Activated T-cell treated with anti-CD3 and anti-CD28 coated beads for 24 hours (primary cell): ENCODE data around the gene SETD1B.
A peak's percentile ranks its signal among the peaks of the same experiment; 100 is the strongest.
"Not testable (repeated sequence)": the region's sequence is repeated elsewhere in the genome, so short reads cannot be mapped to it uniquely, and the experiment has no call there.

Experiments used
- DNase-seq: peaks from one replicate; pipeline ENCODE4 v3.0.0-alpha.2; 2020; ENCODE audit warnings: low read depth

Gene SETD1B

DNA sequence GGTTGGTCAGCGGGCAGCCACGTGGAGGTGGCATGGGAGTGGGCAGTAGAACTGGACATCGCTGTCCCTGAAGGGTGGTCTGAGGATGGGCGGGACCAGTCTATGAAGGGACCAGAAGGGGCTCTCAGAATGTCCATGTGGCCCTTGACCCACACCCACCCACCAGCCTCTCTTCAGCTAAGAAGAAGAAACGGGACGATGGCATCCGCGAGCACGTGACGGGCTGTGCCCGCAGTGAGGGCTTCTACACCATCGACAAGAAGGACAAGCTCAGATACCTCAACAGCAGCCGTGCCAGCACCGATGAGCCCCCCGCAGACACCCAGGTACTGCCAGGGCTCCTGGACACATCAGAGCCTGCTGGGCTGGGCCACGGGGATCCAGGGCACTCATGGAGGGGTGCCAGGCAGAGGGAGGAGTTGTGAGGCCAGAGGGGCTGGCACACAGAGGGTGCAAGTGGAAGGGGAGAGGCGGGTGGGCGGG is 21.3 kb downstream of the SETD1B start:
- no peak for DNase-seq

DNA sequence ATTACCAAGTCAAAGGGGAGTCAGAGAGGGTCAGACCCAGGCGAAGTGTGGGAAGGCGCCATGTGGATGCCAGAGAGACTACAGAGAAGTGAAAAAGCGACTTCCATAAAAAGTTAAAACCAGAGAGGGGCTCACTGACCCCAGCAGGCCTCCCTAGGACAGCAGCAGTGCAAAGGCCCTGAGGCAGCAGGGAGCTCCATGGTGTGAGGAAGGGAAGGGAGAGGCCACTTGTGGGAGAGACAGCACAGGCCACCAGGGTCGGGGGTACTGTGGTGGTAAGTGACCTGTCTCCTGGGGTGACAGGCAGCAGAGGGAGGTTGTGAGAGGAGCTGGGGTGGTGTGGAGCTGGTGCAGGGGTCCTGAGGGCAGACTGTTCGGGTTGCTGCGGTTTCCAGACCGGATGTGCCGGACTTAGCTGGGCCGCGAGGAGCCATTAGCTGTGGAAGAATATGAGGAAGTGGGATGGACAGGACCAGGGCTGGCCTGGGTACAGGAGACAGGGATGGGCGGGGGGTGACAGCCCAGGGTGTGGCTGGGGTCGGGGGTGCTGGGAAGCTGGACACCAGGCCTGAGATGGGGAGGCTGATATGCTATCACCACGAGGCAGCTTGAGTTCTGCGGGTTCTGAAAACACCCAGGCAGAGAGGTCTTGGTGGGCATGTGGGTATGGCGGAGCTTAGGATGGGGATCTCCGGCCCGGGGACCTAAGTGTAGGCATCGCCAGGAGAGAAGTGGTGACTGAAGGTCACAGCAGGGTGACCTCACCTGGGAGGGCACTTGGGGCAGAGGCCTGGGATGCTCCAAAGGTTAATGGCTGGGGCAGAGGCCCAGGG is 22.7 kb downstream of the SETD1B start:
- DNase-seq: no peak

DNA sequence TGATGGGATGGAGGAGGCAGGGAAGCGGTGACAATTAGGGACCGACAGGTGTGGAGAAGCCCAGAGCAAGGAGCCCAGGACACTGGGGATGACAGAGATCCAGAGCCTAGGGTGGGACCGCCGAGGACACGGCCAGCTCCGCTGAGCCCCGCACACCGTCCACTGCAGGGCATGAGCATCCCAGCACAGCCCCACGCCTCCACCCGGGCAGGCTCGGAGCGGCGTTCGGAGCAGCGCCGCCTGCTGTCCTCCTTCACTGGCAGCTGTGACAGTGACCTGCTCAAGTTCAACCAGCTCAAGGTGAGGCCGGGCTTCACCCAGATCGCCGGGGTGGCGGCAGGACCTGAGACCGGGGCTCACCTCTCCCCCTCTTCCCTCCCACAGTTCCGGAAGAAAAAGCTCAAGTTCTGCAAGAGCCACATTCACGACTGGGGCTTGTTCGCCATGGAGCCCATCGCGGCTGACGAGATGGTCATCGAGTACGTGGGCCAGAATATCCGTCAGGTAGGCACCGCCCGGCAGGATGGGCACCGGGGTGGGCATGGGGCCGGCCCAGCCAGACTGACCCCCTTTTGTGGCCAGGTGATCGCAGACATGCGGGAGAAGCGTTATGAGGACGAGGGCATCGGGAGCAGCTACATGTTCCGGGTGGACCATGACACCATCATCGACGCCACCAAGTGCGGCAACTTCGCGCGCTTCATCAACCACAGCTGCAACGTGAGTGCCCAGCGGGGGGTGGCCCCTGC is 23.7 kb downstream of the SETD1B start:
- DNase-seq: no peak

DNA sequence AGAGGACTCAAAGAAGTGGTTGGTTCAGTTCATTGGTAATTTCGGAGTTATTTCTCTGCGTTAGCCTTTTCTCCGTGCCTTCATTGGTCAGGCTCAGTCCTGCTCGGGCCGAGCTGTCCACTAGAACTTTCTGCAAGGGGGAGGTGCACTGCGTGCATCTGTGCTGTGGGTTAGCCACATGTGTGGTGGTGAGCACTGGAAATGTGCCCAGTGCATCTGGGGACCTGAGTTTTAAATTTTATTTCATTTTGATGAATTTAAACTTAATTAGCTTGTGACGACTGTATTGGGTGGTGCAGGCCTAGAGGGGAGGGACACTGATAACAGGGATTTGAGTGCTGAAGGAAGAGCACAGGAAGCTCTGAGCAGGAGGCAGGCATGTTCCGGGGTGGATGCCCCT is 24.5 kb downstream of the SETD1B start:
- DNase-seq: no peak

DNA sequence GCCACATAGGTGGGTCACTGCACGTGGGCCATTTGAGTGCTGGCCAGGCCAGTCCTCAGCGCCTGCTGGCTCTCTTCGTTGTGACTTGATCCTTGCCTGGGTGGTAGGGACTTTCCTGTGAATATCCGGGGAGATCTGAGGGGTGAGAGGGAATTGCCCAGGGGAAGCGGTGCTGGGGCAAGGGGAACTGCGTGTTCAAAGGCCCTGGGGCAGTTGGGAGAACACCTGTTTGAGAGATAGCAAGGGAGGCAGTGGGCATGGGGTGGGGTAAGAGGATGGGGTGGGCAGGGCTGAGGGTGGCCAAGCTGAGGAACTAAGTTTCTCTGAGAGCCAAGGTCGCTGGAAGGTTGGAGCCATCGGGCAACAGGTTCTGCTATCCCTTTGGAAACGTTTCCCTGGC is 25.0 kb downstream of the SETD1B start:
- DNase-seq: no peak

DNA sequence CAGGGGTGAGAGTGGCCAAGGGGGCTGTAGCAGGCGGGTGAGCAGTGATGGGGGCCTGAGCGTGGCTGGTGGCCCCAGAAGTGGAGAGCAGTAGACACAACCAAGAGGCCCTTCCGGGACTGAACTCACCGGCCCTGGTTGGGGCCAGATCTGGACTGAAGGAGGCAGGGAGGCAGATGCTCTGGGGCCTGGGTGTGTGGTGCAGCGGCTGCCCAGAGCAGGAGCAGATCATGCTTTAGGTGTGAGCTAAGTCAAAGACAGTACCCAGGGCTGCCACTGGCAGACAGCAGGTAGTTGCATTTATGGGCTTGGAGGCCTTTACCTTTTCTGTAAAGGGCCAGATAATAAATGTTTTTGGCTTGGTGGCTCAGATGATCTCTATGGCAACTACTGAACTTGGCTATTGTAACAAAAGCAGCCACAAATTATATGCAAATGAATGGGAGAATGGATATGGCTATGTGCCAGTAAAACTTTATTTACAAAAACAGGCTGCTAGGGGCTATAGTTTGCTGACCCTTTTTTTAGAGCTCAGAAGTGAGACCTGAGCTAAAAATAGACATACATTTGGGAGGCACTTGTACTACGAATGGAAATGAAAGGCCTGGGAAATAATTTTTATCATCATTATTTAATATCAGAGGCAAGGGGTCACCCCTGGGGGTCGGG is 25.6 kb downstream of the SETD1B start:
- no peak for DNase-seq

DNA sequence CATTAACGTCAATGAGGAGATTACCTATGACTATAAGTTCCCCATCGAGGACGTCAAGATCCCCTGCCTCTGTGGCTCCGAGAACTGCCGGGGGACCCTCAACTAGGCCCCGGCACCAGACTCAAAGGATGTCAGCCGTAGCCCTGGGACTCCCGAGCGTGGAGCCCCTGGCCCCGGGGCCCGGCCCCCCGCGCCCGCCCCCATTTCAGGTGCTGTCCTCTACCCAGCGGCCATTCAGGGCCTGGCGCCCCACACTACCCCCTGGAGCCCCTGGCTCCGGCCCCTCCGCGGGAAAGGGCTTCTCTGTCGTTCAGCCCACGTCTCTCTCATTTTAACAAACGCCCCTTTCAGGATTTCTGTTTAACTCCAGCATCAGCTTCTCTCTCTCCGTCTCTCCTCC is 26.3 kb downstream of the SETD1B start:
- no peak for DNase-seq

DNA sequence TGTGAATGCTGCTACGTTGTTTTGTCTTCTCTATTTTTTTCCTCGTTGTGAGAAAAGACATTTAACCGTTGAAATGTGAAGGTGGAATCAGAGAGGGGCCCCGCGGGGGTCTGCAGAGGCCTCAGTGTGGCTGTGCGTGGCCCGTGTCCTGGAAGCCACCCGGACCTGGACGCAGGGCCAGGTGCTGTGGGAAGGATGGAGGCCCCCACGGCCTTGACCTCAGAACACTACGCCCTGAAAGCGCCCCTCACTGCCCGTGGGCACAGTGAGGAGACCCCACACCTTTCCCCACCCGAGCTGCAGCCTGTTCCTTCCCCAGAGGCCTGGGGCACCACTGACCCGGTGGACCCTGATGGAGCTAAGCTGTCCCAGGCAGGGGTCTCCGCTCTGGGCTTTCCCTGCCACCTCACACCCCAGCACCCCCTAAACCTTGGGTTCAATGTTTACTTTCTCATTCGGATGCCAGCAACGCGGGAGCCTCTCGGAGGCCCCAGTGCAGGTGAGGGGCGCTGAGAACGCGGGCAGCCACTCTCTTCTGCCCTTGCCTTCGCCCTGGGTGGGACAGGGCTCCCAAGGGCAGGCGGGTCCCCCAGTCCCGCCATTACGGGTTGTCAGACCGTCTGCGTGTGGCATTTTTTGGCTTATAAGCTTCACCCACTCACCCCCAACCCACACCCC is 26.9 kb downstream of the SETD1B start:
- DNase-seq: no peak

DNA sequence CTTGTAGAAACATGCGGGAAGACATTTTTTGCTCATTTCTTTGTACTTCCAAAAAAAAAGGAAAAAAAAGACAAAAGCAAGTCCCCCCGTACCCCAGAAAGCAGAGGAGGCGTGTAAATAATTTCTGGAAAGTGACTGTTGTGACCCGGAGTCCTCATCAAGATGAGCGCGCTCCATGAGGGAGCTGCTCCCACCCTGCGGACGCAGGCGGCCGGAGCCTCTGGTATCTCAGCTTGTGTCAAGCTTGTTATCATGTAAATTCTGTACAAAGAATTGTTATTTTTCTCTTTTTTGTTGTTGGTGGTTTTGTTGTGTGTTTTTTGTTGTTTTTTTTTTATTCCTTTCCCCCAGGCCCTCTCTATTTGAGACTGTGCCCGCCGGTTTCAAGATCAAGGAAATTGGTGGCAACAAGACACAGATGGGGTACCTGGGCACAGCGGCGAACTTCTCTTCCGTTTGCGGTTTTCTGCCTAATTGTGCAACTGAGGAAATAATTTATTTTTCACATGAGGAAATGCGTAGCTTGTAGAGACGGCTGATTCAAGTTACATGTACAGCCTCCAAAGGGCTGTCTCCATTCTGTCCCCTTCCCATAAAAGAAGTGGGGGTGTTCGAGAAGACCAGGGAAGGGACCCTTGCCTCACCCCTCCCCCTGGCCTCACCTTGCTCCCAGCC is 27.9 kb downstream of the SETD1B start:
- no peak for DNase-seq

DNA sequence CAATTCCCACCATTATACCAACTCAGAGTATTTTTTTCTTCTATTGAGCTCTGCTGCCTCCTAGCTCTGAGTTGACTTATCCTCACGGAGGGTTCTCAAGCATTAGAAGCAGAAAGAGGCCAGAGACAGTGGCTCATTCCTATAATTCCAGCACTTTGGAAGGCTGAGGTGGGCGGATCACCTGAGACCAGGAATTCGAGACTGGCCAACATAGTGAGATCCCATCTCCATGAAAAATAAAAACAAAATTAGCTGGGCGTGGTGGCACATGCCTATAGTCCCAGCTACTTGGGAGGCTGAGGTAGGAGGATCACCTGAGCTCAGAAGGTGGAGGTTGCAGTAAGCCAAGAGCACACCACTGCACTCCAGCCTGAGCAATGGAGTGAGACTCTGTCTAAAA is 33.9 kb downstream of the SETD1B start:
- no peak for DNase-seq

DNA sequence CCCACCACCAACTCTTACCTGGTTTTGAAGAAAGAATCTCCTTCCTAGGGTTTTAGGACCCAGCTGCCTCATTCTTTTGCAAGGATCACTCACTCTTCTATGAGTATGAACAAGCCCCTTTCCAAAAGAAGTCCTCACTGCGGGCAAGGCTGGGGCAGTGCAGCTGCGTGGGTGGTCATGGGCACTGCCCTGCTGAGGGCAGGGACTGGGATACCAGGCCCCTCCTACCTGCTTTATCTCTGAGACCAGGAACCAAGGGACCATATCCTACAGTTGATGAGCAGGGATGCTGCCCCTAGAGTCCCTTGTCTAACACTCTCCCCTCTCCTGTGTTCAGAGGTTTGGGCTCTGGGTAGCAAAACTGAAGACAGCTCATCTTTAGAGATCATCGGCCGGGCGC is 34.3 kb downstream of the SETD1B start:
- DNase-seq: no peak

DNA sequence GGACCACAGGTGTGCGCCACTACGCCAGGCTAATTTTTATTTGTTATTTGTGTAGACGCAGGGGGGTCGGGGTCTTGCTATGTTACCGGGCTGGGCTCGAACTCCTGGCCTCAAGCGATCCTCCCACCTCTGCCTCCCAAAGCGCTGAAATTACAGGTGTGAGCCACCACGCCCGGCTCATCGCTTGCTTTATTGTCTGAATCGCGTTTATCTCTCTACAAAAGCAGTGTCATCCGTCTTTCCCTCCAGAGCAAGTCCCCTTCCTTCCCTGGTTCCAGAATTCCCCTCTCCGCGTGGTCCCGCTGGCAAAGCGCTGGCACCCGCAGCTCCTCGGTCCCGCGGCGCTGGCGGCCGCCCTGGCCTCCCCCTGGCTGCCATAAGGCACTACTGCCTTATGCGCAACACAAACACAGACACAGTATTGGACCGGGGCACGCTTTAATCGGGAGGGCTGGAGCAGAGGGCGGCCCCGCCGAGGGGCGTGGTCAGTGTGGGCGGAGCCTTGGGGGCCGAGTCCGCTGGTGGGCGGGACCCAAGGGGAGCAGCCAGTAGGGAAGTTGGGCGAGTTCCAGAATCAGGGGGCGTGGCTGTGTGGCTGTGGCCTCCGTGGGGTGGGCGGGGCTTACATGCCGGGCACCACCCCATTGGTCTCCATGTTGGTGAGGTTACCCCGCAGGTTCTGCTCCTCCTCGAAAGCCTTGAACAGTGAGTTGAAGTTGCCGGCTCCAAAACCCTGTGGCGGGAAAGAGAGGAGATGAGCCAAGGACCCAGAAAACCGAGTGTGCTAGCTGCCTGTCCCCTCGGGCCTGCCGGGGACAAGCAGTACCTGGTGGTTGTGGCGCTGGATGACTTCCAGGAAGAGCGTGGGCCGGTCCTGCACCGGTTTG is 35.5 kb downstream of the SETD1B start:
- peak; percentile 100 for DNase-seq

DNA sequence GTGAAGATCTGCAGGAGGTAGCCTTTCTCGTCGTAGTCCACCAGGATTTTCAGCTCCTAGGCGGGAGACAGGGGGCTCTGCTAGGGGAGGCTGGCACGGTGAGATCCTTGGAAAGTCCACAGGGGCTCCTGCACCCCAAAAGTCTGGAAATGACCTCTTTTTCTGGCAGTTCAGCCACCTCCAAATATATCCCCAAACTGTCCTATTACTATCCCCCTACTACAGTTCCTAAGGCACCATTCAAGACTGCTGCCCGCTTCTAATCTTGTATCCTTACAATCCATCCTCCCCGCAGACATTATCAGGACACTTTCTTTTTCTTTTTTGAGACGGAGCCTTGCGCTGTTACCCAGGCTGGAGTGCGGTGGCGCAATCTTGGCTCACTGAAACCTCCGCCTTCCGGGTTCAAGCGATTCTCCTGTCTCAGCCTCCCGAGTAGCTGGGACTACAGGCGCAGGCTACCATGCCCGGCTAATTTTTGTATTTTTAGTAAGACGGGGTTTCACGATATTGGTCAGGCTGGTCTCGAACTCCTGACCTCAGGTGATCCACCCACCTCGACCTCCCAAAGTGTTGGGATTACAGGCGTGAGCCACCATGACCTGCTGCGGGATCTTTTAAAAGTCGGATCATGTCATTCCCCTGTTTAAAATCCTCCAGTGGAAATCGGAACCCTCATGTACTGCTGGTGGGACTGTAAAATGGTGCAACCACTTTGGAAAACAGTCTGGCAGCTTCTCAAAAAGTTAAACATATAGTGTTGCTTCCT is 36.4 kb downstream of the SETD1B start:
- DNase-seq: no peak

DNA sequence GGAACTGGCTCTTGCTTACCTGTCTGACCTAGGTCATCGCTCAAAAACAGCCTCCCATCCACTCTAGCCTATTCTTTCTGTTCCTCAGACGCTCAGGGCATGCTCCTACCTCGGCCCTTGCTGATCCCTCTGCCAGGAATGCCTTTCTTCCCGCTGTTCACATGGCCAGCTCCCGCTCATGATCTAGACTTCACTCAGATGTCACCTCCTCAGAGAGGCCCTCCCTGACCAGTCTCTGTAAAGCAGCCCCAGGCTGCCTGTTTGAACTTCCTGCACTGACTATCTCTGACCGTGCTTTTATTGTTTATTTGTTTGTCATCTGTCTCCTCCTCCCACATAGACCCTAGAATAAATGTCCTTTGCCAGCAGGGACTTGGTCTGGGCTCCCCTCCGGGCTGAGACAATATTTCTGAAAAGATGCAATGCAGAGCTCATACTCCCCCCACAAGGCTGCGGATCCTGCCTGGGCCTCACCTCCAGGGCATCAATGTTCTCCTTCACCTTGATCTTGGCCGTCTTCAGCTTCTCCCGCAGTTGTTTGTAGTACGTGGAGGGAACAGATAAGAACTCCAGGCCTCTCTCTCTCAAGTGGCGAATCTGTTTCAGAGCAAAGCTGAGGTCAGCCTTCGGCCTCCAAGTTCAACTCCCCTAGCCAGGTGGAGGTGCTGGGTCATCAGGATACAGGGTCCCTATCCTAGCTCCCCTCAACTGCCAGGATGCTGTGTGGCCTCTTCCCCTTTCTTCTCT is 39.6 kb downstream of the SETD1B start:
- DNase-seq: no peak

DNA sequence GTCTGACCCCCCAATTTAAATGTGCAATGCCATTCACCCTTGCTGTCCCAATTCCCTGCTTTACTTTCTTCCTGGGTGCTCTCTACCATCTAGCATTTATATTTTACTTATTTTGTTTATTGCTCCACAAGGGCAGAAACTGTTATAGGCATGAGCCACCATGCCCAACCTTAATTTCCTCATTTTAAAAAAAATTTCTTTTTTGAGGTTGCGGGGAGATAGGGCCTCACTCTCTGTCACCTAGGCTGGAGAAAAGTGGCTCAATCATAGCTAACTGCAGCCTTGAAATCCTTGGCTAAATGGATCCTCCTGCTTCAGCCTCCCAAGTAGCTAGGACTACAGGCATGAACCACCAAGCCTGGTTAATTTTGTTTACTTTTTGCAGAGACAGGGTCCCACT is 41.9 kb downstream of the SETD1B start:
- DNase-seq: no peak

DNA sequence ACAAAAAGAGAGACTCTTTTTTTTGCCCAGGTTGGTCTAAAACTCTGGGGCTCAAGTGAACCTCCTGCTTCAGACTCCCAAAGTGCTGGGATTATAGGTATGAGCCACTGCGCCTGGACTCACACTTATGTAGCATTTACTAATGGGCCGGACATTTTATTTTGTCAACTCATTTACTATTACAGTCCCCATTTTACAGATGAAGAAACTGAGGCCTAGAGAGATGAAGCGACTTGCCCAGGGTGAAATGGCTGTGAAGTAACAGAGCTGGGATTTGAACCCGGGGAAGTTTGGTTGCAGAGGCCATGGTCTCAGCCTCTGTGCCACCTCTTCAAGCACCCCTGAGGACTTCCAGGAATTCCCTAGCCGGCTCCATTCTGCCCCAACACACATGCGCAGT is 45.4 kb downstream of the SETD1B start:
- no peak for DNase-seq

DNA sequence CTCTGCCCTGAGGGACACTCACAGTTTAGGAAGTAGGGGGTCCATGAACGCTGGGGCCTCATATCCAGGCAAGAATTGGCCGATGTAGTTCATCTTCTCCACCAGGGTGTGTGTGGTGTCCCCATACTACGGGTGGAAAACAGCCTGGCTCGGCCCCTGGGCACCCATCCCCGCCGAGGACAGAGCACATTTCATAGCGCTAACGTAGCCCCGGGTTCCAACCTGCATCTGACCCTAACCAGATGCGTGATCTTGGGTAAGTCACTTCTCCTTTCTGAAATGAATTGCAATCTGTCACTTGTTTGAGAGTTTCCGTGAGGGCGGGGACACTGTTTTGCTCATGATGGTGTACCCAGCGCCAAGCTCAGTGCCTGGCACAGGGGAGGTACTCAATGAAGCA is 45.9 kb downstream of the SETD1B start:
- no peak for DNase-seq

DNA sequence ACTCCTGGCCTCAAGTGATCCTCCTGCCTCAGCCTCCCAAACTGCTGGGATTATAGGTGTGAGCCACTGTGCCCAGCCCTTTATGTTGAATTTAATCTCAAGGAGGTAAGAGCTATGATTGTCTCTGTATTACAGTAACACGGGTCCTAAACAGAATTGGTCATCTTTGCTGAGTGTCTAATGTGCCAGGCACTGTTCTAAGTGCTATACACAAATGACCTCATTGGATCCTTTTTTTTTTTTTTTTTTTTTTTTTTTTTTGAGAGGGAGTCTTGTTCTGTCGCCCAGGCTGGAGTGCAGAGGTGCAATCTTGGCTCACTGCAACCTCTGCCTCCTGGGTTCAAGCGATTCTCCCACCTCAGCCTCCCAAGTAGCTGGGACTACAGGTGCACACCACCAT is 48.6 kb downstream of the SETD1B start:
- not testable (repeated sequence) for DNase-seq
